Measurements from ENCODE around the gene NTM.
A peak's percentile ranks its signal among the peaks of the same experiment; 100 is the strongest.

The NTM gene

DNA sequence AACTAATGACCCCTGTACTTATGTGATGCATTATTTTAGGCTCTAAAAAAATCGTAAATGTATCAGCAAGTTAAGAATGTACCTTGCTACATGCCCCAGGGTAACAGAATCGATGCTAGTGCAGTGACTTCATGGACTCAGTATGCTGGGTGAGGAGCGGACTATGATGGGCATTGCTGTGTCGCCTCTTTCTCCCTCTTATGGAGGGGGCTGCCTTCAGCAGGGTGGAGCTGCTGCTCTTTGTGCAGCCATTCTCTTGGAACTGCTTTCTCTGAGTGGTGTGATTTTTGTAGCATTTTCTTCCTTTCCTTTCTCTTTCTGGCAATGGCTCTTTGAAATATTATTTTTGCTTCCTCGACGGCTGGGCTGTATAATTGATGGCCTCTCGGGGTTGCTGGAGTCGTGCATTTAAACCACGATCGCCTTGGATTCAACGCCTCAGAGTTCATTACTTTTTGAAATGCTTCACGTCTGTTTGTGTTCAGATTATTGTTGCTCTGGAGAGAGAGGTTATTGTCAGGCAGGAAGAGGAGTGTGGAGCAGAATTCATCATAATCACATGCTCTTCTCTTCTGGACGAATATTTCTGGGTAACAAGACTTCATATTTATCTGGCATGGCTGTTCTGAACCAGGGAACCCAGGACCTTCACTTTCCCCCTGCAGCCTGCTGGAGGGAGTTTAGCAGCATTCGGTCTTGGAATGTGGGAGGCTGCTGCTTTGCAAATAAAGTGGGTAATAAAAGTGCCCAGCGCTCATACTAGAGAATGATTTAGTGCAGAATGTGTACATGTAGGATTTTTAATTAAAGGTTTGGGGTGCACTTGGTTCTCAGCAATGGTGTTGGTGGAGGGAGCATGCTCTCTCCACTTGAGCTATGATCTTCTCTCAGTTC lies 804.2 kb downstream of the NTM start:
- TF ChIP-seq, protein P1, sequence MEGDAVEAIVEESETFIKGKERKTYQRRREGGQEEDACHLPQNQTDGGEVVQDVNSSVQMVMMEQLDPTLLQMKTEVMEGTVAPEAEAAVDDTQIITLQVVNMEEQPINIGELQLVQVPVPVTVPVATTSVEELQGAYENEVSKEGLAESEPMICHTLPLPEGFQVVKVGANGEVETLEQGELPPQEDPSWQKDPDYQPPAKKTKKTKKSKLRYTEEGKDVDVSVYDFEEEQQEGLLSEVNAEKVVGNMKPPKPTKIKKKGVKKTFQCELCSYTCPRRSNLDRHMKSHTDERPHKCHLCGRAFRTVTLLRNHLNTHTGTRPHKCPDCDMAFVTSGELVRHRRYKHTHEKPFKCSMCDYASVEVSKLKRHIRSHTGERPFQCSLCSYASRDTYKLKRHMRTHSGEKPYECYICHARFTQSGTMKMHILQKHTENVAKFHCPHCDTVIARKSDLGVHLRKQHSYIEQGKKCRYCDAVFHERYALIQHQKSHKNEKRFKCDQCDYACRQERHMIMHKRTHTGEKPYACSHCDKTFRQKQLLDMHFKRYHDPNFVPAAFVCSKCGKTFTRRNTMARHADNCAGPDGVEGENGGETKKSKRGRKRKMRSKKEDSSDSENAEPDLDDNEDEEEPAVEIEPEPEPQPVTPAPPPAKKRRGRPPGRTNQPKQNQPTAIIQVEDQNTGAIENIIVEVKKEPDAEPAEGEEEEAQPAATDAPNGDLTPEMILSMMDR (IDR thresholded peaks at IDR 0.05; ENCODE audit: low read depth, low read length, missing control alignments): no peak
- no peak for DNase-seq (ENCODE audit: low read depth)
- no peak overlapping the region for H3K4me3 ChIP-seq (ENCODE audit: low read depth, low read length)

DNA sequence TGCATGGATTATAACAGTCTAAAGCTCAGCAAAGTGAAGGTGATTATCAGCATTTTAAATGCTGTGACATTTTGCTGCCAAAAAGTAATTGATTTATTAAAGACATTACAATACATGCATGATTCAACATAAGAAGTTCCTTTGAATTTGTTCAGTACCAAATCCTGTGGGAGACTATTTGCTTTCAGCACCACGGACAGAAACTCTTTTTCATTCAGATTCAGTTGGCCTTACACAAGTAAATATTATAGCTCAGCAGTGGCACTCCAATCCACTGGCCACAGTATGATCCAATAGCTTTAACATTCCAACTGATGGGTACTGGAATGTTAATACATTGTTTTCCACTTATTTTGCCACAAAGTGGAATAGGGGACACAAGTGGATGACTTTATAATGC lies 806.7 kb downstream of the NTM start:
- TF ChIP-seq, protein P1 (IDR thresholded peaks at IDR 0.05; ENCODE audit: low read depth, low read length, missing control alignments): no peak
- no peak for DNase-seq (ENCODE audit: low read depth)
- no peak overlapping the region for H3K4me3 ChIP-seq (ENCODE audit: low read depth, low read length)

DNA sequence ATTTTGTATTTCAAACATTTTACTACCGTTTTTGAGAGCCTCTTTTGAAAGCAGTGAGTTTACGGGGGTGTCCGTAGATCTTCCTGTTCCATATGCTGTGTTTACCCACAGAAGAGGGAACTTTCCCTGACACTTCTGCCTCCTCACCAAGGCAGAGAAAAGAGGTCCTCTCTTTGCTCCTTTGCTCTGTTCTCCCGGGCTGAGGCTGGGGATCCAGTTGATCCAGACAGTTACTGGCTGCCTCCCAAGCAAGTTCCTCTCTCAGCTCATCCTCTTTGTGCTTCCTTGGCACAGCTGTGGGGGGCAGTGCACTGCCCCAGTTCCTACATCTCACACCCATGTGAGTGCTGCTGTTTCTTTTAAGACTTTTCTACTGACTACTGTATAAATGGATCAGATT lies 813.7 kb downstream of the NTM start:
- H3K4me3 ChIP-seq (ENCODE audit: low read depth, low read length): no peak overlapping the region
- no peak for DNase-seq (ENCODE audit: low read depth)
- TF ChIP-seq, protein P1 (IDR thresholded peaks at IDR 0.05; ENCODE audit: low read depth, low read length, missing control alignments): no peak

DNA sequence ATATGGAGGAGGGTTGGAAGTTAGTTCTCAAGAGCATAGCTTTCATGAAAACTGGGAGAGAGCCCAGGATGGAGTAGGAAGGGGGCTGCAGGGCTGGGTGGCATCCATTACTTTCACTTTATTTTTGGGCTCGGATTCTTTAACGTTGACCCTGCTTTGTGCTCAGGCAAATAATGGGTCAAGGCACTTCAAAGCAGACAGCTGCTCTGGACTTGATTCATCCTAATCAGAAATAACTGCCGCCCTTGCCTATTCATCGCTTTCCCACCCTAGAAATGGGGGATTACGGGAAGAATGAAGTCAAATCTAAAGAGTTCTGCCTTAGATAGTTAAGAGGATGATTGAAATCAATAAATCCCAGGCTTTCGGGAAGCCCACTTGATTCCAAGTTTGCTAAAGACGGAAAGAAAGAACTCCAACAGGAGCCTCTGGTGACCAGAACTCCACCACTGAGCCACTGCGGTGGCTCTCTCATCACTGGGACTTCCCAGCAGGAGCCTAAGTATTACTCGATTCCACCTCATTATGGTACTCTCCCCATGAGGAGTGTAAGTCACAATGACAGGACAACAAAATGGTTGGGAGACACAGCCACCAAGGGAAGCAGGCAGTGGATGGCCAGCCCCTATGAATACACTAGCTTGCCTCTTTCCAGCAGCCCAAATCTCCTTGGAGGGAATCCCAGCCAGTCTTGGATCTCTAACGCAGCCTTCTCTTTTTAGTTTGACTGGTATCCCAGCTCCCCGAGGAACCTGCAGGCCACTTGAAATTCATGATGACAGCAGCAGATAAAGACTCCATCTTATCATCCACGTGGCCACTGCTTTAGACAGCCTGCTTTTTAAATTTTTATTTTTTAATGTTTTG lies 815.5 kb downstream of the NTM start:
- H3K4me3 ChIP-seq (ENCODE audit: low read depth, low read length): no peak overlapping the region
- TF ChIP-seq, protein P1 (IDR thresholded peaks at IDR 0.05; ENCODE audit: low read depth, low read length, missing control alignments): no peak

DNA sequence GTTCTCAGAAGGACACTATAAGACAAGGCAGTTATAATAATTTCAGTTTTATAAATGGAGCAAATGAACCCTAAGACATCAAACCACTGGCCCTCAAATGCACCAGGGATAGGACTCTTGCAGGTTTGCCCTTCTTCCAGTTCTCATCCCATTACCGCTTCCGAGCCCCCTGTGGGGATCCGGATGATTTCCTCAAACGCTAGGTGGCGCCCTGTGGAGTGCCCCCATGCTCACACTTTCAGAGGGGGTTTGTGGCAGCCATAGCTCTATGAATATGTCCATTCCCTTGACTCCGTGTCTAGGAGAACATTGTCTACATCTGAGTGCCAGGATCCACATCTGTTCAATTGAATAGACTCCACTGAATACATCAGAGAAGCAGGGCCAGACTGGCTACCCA lies 816.3 kb downstream of the NTM start:
- no peak for DNase-seq (ENCODE audit: low read depth)
- H3K4me3 ChIP-seq (ENCODE audit: low read depth, low read length): no peak overlapping the region
- TF ChIP-seq, protein P1 (IDR thresholded peaks at IDR 0.05; ENCODE audit: low read depth, low read length, missing control alignments): peak; percentile 41

More for the DNA sequence above, 815.5 kb downstream of the NTM start:
- DNase-seq (ENCODE audit: low read depth): no peak

DNA sequence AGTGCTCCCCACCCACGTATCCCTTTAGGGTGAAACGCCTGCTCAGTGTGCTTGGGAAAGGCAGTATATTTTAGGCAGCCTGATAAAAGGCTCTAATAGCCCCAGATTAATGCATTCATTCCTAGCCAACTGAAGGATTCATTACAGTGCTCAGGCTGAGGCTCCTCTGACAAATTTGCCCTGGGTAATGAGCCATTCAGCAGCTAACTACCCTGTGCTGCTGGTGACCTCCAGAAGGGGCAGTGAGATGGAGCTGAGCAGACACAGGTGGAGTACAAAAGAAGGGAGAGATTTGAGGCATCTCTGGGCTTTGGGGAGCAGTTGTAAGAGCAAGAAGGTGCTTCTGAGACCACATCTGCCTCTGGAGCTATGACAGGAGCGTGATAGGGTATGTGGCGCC lies 817.0 kb downstream of the NTM start:
- DNase-seq (ENCODE audit: low read depth): no peak
- TF ChIP-seq, protein P1 (IDR thresholded peaks at IDR 0.05; ENCODE audit: low read depth, low read length, missing control alignments): no peak

More for the DNA sequence above, 817.0 kb downstream of the NTM start:
- no peak overlapping the region for H3K4me3 ChIP-seq (ENCODE audit: low read depth, low read length)

Data from GM12864 (cell line).